GM19025 (cell line): ENCODE measurements around the gene SSH2.
A peak's percentile ranks its signal among the peaks of the same experiment; 100 is the strongest.

Experiments used
- ATAC-seq: cut with Tn5 transposase; IDR thresholded peaks from one replicate; pipeline ENCODE4 v1.9.1; 2021; ENCODE audit warnings: mild to moderate bottlenecking, low read depth, moderate library complexity; ENCODE audit not compliant: unreplicated experiment

Gene SSH2

GRCh38 chr17:29617125-29617480 lies 312.9 kb downstream of the SSH2 start:
- peak; percentile 35 for ATAC-seq

- no peak for ATAC-seq
Observed at GRCh38 chr17:29616300-29617048, 313.6 kb downstream of the SSH2 start.

GRCh38 chr17:29615492-29616299 lies 314.3 kb downstream of the SSH2 start:
- ATAC-seq: peak; percentile 51

GRCh38 chr17:29615048-29615385 lies 315.0 kb downstream of the SSH2 start:
- no peak for ATAC-seq

- no peak for ATAC-seq
Observed at GRCh38 chr17:29614349-29615047, 315.5 kb downstream of the SSH2 start.

GRCh38 chr17:29613856-29614255 lies 316.2 kb downstream of the SSH2 start:
- ATAC-seq: no peak

- ATAC-seq: peak; percentile 40
Observed at GRCh38 chr17:29613352-29613837, 316.6 kb downstream of the SSH2 start.

- ATAC-seq: no peak
Observed at GRCh38 chr17:29612404-29613280, 317.4 kb downstream of the SSH2 start.

GRCh38 chr17:29612094-29612403 lies 318.0 kb downstream of the SSH2 start:
- ATAC-seq: no peak

GRCh38 chr17:29611351-29612093 lies 318.5 kb downstream of the SSH2 start:
- ATAC-seq: no peak

GRCh38 chr17:29610395-29610794 lies 319.6 kb downstream of the SSH2 start:
- ATAC-seq: no peak

GRCh38 chr17:29608986-29609385 lies 321.0 kb downstream of the SSH2 start:
- ATAC-seq: no peak

GRCh38 chr17:29607557-29608195 lies 322.4 kb downstream of the SSH2 start:
- ATAC-seq: no peak

- ATAC-seq: no peak
Observed at GRCh38 chr17:29603109-29603674, 326.8 kb downstream of the SSH2 start.

- no peak for ATAC-seq
Observed at GRCh38 chr17:29597361-29598172, 332.5 kb downstream of the SSH2 start.

- ATAC-seq: no peak
Observed at GRCh38 chr17:29596811-29597210, 333.2 kb downstream of the SSH2 start.

GRCh38 chr17:29595943-29596774 lies 333.9 kb downstream of the SSH2 start:
- no peak for ATAC-seq
